IMR-90 (cell line): ENCODE measurements around the gene SF3A1. TPM values are rescaled to one million over a fixed set of nuclear protein-coding genes. Genes with fewer than 3 reads are reported as not detected.
A peak's percentile ranks its signal among the peaks of the same experiment; 100 is the strongest.

Source experiments
- ATAC-seq: fragments of 200-7000 bp; cut with Tn5 transposase; 2 replicates; pipeline ENCODE4 v1.9.1; 2020; ENCODE audit warnings: low read depth, mild to moderate bottlenecking, moderate library complexity
- BruUV-seq: library from RNA; stranded (reverse); fragments of 400-500 nt; replicated peaks from 2 replicates; lab custom pipeline; 2021; lab: Mats Ljungman, UMichigan
- CTCF ChIA-PET: fragments of 300-600 bp; formaldehyde crosslinking; extraction: SDS; loops from one replicate; lab custom pipeline; 2021; ENCODE audit warnings: antibody characterized with exemption; lab: Yijun Ruan, JAX
- POLR2A ChIA-PET: fragments of 300-600 bp; sonication (Branson Sonifier 250); formaldehyde crosslinking; loops from one replicate; lab custom pipeline; 2022; ENCODE audit warnings: antibody characterized with exemption; ENCODE audit not compliant: unreplicated experiment; lab: Charles Lee
- DNase-seq: peaks from one replicate; pipeline ENCODE4 v3.0.0; 2013
- H2AFZ ChIP-seq: replicated peaks from 2 replicates; pipeline ENCODE3; 2013; ENCODE audit warnings: low read length, mild to moderate bottlenecking; ENCODE audit not compliant: poor library complexity
- H2AK5ac ChIP-seq: 2 replicates; pipeline ENCODE4 v1.6.1; 2013; ENCODE audit warnings: low read depth, low read length, inconsistent platforms
- H2AK9ac ChIP-seq: replicated peaks from 2 replicates; pipeline ENCODE3; 2013; ENCODE audit warnings: mild to moderate bottlenecking, low read depth, low read length, moderate library complexity; ENCODE audit not compliant: poor library complexity
- H2BK120ac ChIP-seq: 2 replicates; pipeline ENCODE4 v1.6.1; 2013; ENCODE audit warnings: low read depth, low read length, inconsistent platforms
- H2BK15ac ChIP-seq: 3 replicates; pipeline ENCODE4 v1.6.1; 2013; ENCODE audit warnings: low read depth, low read length, inconsistent platforms
- H2BK20ac ChIP-seq: 2 replicates; pipeline ENCODE4 v1.6.1; 2013; ENCODE audit warnings: low read depth, mild to moderate bottlenecking, inconsistent platforms, low read length, moderate library complexity
- H2BK5ac ChIP-seq: 2 replicates; pipeline ENCODE4 v1.6.1; 2013; ENCODE audit warnings: mild to moderate bottlenecking, low read depth, low read length, inconsistent platforms; ENCODE audit not compliant: poor library complexity, severe bottlenecking
- H3K14ac ChIP-seq: replicated peaks from 2 replicates; pipeline ENCODE4 v1.6.1; 2013; ENCODE audit warnings: low read depth, low read length, inconsistent platforms
- H3K18ac ChIP-seq: 2 replicates; pipeline ENCODE4 v1.6.1; 2013; ENCODE audit warnings: low read depth, low read length, control low read depth
- H3K23ac ChIP-seq: 2 replicates; pipeline ENCODE4 v1.6.1; 2013; ENCODE audit warnings: low read depth, low read length, inconsistent platforms
- H3K27ac ChIP-seq: 2 replicates; pipeline ENCODE4 v1.5.1; 2013; ENCODE audit warnings: mild to moderate bottlenecking, control low read depth, low read length; ENCODE audit not compliant: insufficient read depth
- H3K27me3 ChIP-seq: 2 replicates; pipeline ENCODE4 v1.6.1; 2013; ENCODE audit warnings: low read length; ENCODE audit not compliant: control insufficient read depth, insufficient read depth
- H3K36me3 ChIP-seq: 2 replicates; pipeline ENCODE4 v1.6.1; 2013; ENCODE audit warnings: low read length, mixed read lengths; ENCODE audit not compliant: control insufficient read depth, insufficient read depth
- H3K4ac ChIP-seq: 2 replicates; pipeline ENCODE4 v1.6.1; 2013; ENCODE audit warnings: low read depth, low read length, inconsistent platforms
- H3K4me1 ChIP-seq: 2 replicates; pipeline ENCODE4 v1.6.1; 2013; ENCODE audit warnings: low read length, mixed read lengths; ENCODE audit not compliant: control insufficient read depth, insufficient read depth
- H3K4me2 ChIP-seq: 2 replicates; pipeline ENCODE4 v1.6.1; 2013; ENCODE audit warnings: low read depth, mild to moderate bottlenecking, control low read depth, low read length, moderate library complexity
- H3K4me3 ChIP-seq: 2 replicates; pipeline ENCODE4 v1.5.1; 2013; ENCODE audit warnings: low read depth, mild to moderate bottlenecking, control low read depth, low read length, moderate library complexity; ENCODE audit not compliant: insufficient read depth
- H3K56ac ChIP-seq: 2 replicates; pipeline ENCODE4 v1.6.1; 2013; ENCODE audit warnings: low read length, inconsistent platforms; ENCODE audit not compliant: insufficient read depth; ENCODE audit errors: extremely low read depth
- H3K79me1 ChIP-seq, 2 experiments: 2 replicates each; pipeline ENCODE4 v1.6.1; 2013; ENCODE audit warnings: low read length in 2 of 2, inconsistent platforms in 1 of 2, low read depth in 1 of 2
- H3K9ac ChIP-seq: 2 replicates; pipeline ENCODE4 v1.6.1; 2013; ENCODE audit warnings: low read depth, low read length, control low read depth
- H3K9me1 ChIP-seq: 2 replicates; pipeline ENCODE4 v1.6.1; 2013; ENCODE audit warnings: low read length, inconsistent platforms; ENCODE audit not compliant: insufficient read depth
- H3K9me3 ChIP-seq: 2 replicates; pipeline ENCODE4 v1.6.1; 2013; ENCODE audit warnings: low read length; ENCODE audit not compliant: control insufficient read depth, insufficient read depth
- H4K20me1 ChIP-seq: 2 replicates; pipeline ENCODE4 v1.6.1; 2013; ENCODE audit warnings: low read length, inconsistent platforms; ENCODE audit not compliant: insufficient read depth
- H4K5ac ChIP-seq: 2 replicates; pipeline ENCODE4 v1.6.1; 2013; ENCODE audit warnings: mild to moderate bottlenecking, low read depth, low read length, control low read depth
- H4K8ac ChIP-seq, 2 experiments: 2 replicates each; pipeline ENCODE4 v1.6.1; 2013; ENCODE audit warnings: low read depth in 2 of 2, low read length in 2 of 2, control low read depth in 1 of 2, inconsistent platforms in 1 of 2
- H4K91ac ChIP-seq: 2 replicates; pipeline ENCODE4 v1.6.1; 2013; ENCODE audit warnings: low read depth, low read length, inconsistent platforms; ENCODE audit not compliant: insufficient read depth
- BHLHE40 ChIP-seq: fragments of 150-350 bp; IDR thresholded peaks from 2 replicates; pipeline ENCODE4 v1.6.1; 2016; ENCODE audit warnings: mild to moderate bottlenecking, low read depth, low read length
- CEBPB ChIP-seq: IDR thresholded peaks from 2 replicates; pipeline ENCODE4 v1.6.1; 2012; ENCODE audit warnings: low read depth, low read length, improper control_type of control experiment
- CHD1 ChIP-seq: IDR thresholded peaks from 2 replicates; pipeline ENCODE4 v1.6.1; 2012; ENCODE audit warnings: low read depth, low read length, improper control_type of control experiment
- FOS ChIP-seq: fragments of 150-350 bp; IDR thresholded peaks from 2 replicates; pipeline ENCODE4 v1.6.1; 2016; ENCODE audit warnings: low read depth, low read length
- MAFK ChIP-seq: IDR thresholded peaks from 2 replicates; pipeline ENCODE4 v1.6.1; 2012; ENCODE audit warnings: low read depth, low read length, improper control_type of control experiment
- MAZ ChIP-seq: IDR thresholded peaks from 2 replicates; pipeline ENCODE4 v1.6.1; 2012; ENCODE audit warnings: low read depth, mild to moderate bottlenecking, low read length, improper control_type of control experiment, moderate library complexity, borderline replicate concordance
- MXI1 ChIP-seq: IDR thresholded peaks from 2 replicates; pipeline ENCODE4 v1.6.1; 2012; ENCODE audit warnings: low read depth, mild to moderate bottlenecking, low read length, moderate library complexity, borderline replicate concordance
- NFE2L2 ChIP-seq: fragments of 150-350 bp; IDR thresholded peaks from 2 replicates; pipeline ENCODE4 v1.6.1; 2016; ENCODE audit warnings: low read depth, mild to moderate bottlenecking, low read length
- POLR2A ChIP-seq: IDR thresholded peaks from 2 replicates; pipeline ENCODE4 v1.6.1; 2012; ENCODE audit warnings: mild to moderate bottlenecking, low read depth, low read length
- RAD21 ChIP-seq: IDR thresholded peaks from 2 replicates; pipeline ENCODE4 v1.6.1; 2012; ENCODE audit warnings: low read length, improper control_type of control experiment
- RCOR1 ChIP-seq: IDR thresholded peaks from 2 replicates; pipeline ENCODE4 v1.6.1; 2012; ENCODE audit warnings: mild to moderate bottlenecking, low read length, improper control_type of control experiment; ENCODE audit not compliant: insufficient replicate concordance
- SMC3 ChIP-seq: fragments of 150-350 bp; IDR thresholded peaks from 2 replicates; pipeline ENCODE4 v1.6.1; 2016; ENCODE audit warnings: low read depth, mild to moderate bottlenecking, antibody characterized with exemption, low read length, moderate library complexity
- WGBS, 2 experiments: methylation state at CpG; one replicate each; pipeline versions ENCODE4 v1.1.5 to v1.1.7; 2013; ENCODE audit warnings: missing lambda C conversion rate in 2 of 2; ENCODE audit not compliant: insufficient read length in 1 of 2; ENCODE audit errors: extremely low coverage in 2 of 2; 5-methylcytosine and 5-hydroxymethylcytosine counted together
- dilution Hi-C: fragments of 300-500 bp; cut with HindIII; formaldehyde crosslinking; loops from one replicate; pipeline ENCODE4 v1.14.3; 2018; ENCODE audit warnings: low sequenced_read_pairs; ENCODE audit not compliant: unreplicated experiment
- in situ Hi-C: fragments of 300-500 bp; cut with MboI; formaldehyde crosslinking; loops from 3 replicates; pipeline ENCODE4 v1.14.3; 2019; ENCODE audit warnings: low sequenced_read_pairs, inconsistent platforms, mixed read lengths
- intact Hi-C: fragments of 100-400 bp; cut with micrococcal nuclease; formaldehyde crosslinking; loops from 2 replicates; pipeline ENCODE4 v1.10.0; 2022
- polyA plus RNA-seq, 3 experiments: library from polyadenylated mRNA; depleted of rRNA; stranded (reverse); fragments of >200 nt; gene quantifications; 2 replicates each; pipeline ENCODE4 v1.2.3, GENCODE V29; 2012; ENCODE audit warnings: low replicate concordance in 1 of 3
- total RNA-seq: library from RNA; depleted of rRNA; stranded (reverse); fragments of >200 nt; gene quantifications from 2 replicates; pipeline ENCODE4 v1.2.3, GENCODE V29; 2012
- TF ChIP-seq, protein P1 (sequence below): fragments of 150-350 bp; IDR thresholded peaks from 2 replicates; pipeline ENCODE4 v1.6.1; 2016; ENCODE audit warnings: low read depth, mild to moderate bottlenecking, low read length, moderate library complexity, borderline replicate concordance
- TF ChIP-seq, protein P2 (sequence below): conservative IDR thresholded peaks from 2 replicates; pipeline ENCODE4 v1.5.1; 2012; ENCODE audit warnings: mild to moderate bottlenecking, low read depth, low read length, improper control_type of control experiment
- TF ChIP-seq, protein P3 (sequence below): fragments of 150-350 bp; IDR thresholded peaks from 2 replicates; pipeline ENCODE4 v1.6.1; 2017; ENCODE audit warnings: mild to moderate bottlenecking, antibody characterized with exemption, low read length, low read depth

Gene SF3A1
- total and polyA plus RNA-seq, 2 of the 4 experiments (the other 2 are of a cell fraction) = 36.9 to 67.2 TPM

DNA sequence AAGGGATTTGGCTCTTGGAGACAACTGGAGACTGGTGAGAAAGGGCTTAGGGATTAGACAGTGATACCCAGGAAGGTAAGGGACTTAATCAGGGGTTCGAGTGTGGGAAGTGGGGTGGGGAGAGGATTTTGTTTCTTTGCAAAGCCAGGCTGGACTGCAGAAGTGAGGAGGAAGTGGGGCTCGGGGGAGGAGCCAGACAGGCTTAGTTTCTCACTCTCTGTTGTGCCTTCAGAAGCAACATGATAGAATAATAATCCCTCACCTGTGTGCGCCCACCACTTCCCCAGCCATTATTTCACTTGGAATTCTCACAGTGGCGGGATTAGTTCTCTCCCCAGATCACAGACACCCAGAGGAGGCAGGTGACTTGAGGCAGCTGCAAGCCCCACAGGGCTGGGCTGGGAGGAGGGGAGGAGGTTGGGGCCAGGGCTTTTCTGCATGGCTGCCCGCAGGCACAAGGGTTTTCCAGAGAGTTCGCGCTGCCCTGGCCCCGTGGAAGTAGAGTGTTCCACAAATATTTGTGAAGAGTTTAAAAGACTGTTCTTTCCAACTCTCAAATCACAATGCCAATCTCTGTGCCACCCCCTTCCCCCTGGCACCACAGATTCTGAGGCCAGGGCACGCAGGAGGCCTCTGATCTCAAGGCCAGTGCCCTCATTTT lies 36.1 kb upstream of the SF3A1 start:
- Histone ChIP-seq H3K4me3 (no peak overlapping the region), H3K27me3 (no peaks in the 10 kb centered on the region), H2AFZ (peak overlapping the region; percentile 66), H4K8ac (peak overlapping the region in 1 of 2 experiments; percentile 16; a peak in 1 of 4 replicates), H3K18ac (no peak overlapping the region; the same call in 1 of the 2 replicates), H2BK20ac (no peak overlapping the region), H3K56ac (no peak overlapping the region), H3K79me1 (peaks cover 4 to 12% of the 10 kb centered on the region in 2 experiments), H3K36me3 (no peaks in the 10 kb centered on the region), H4K5ac (peak overlapping the region; percentile 4; the same call in 1 of the 2 replicates), H3K23ac (no peak overlapping the region), H3K4ac (no peak overlapping the region; the same call in 1 of the 2 replicates), H3K9me3 (no peaks in the 10 kb centered on the region), H3K9me1 (peaks cover 8% of the 10 kb centered on the region), H2AK9ac (peak overlapping the region; percentile 1), H2BK120ac (no peak overlapping the region), H3K4me1 (peaks cover 8% of the 10 kb centered on the region), H2BK15ac (no peak overlapping the region), H3K4me2 (no peak overlapping the region), H3K9ac (no peak overlapping the region), H4K91ac (no peak overlapping the region), H2BK5ac (no peak overlapping the region), H3K14ac (no peak overlapping the region), H3K27ac (no peak overlapping the region), H4K20me1 (peaks cover 4% of the 10 kb centered on the region), H2AK5ac (no peak overlapping the region)
- ChIA-PET POLR2A (no interaction called here), CTCF (no interaction called here)
- dilution Hi-C loops = no loop called here
- intact Hi-C loops = no loop called here
- TF ChIP-seq, protein P1, sequence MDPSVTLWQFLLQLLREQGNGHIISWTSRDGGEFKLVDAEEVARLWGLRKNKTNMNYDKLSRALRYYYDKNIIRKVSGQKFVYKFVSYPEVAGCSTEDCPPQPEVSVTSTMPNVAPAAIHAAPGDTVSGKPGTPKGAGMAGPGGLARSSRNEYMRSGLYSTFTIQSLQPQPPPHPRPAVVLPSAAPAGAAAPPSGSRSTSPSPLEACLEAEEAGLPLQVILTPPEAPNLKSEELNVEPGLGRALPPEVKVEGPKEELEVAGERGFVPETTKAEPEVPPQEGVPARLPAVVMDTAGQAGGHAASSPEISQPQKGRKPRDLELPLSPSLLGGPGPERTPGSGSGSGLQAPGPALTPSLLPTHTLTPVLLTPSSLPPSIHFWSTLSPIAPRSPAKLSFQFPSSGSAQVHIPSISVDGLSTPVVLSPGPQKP = no peak
- TF ChIP-seq RCOR1 = no peak
- no peak for TF ChIP-seq FOS
- TF ChIP-seq, protein P2, sequence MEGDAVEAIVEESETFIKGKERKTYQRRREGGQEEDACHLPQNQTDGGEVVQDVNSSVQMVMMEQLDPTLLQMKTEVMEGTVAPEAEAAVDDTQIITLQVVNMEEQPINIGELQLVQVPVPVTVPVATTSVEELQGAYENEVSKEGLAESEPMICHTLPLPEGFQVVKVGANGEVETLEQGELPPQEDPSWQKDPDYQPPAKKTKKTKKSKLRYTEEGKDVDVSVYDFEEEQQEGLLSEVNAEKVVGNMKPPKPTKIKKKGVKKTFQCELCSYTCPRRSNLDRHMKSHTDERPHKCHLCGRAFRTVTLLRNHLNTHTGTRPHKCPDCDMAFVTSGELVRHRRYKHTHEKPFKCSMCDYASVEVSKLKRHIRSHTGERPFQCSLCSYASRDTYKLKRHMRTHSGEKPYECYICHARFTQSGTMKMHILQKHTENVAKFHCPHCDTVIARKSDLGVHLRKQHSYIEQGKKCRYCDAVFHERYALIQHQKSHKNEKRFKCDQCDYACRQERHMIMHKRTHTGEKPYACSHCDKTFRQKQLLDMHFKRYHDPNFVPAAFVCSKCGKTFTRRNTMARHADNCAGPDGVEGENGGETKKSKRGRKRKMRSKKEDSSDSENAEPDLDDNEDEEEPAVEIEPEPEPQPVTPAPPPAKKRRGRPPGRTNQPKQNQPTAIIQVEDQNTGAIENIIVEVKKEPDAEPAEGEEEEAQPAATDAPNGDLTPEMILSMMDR = no peak
- TF ChIP-seq CEBPB = no peak
- TF ChIP-seq MAFK = no peak
- TF ChIP-seq, protein P3, sequence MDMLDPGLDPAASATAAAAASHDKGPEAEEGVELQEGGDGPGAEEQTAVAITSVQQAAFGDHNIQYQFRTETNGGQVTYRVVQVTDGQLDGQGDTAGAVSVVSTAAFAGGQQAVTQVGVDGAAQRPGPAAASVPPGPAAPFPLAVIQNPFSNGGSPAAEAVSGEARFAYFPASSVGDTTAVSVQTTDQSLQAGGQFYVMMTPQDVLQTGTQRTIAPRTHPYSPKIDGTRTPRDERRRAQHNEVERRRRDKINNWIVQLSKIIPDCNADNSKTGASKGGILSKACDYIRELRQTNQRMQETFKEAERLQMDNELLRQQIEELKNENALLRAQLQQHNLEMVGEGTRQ = no peak
- no peak for TF ChIP-seq POLR2A
- TF ChIP-seq RAD21 = no peak
- TF ChIP-seq NFE2L2 = no peak
- no peak for TF ChIP-seq MXI1
- no peak for TF ChIP-seq BHLHE40
- TF ChIP-seq SMC3 = no peak
- no peak for TF ChIP-seq MAZ
- TF ChIP-seq CHD1 = no peak
- in situ Hi-C loops = loop anchor here (10.0 kb wide), 2 partner anchors 92 to 288 kb away; no protein-coding TSS in a partner anchor
- BruUV-seq = no TSS peak
- no peak for ATAC-seq
- no peak for DNase-seq
- no CpG with 5 or more reads among the region's 9 CpGs for WGBS, 2 experiments
